Measurements from ENCODE around the gene FIBCD1.

The FIBCD1 gene

GRCh38 chr9:130938652-130939404 is at the start of gene FIBCD1:
TSS of gene FIBCD1 (minus strand) at chr9:130939247. CDS start at chr9:130938607, 640 bp downstream.
- Mint-ChIP-seq H3K4me1 (peaks cover 23% of the 10 kb centered on the region), H3K27ac (no peak within 1 kb of the TSS), H3K27me3 (peaks cover 82% of the 10 kb centered on the region), H3K9me3 (no peaks in the 10 kb centered on the region), H3K4me3 (peak within 1 kb of the TSS; percentile 69 to 78)
- peak; percentile 40 to 43 for DNase-seq
- peak; percentile 59 for ATAC-seq

- Mint-ChIP-seq H3K27me3 (no peaks in the 10 kb centered on the region), H3K4me1 (no peaks in the 10 kb centered on the region), H3K9me3 (no peaks in the 10 kb centered on the region), H3K4me3 (no peak overlapping the region), H3K27ac (no peak overlapping the region)
- DNase-seq: no peak
- no peak for ATAC-seq
Measured at GRCh38 chr9:130988400-130988747, 49.3 kb upstream of the FIBCD1 start.

- Mint-ChIP-seq H3K9me3 (no peaks in the 10 kb centered on the region), H3K27ac (peak overlapping the region in 1 of 2 donors; percentile 3), H3K4me1 (no peaks in the 10 kb centered on the region), H3K4me3 (no peak overlapping the region), H3K27me3 (no peaks in the 10 kb centered on the region)
- no peak for DNase-seq
- ATAC-seq: no peak
Measured at GRCh38 chr9:130987738-130988399, 48.8 kb upstream of the FIBCD1 start.

GRCh38 chr9:130987054-130987453 is 48.0 kb upstream of the FIBCD1 start:
- ATAC-seq (no peak), DNase-seq (no peak)
- Mint-ChIP-seq H3K4me1 (no peaks in the 10 kb centered on the region), H3K9me3 (no peaks in the 10 kb centered on the region), H3K4me3 (no peak overlapping the region), H3K27me3 (no peaks in the 10 kb centered on the region), H3K27ac (no peak overlapping the region)

- H3K27me3 Mint-ChIP-seq: no peaks in the 10 kb centered on the region
- no peaks in the 10 kb centered on the region for H3K9me3 Mint-ChIP-seq
- H3K4me3 Mint-ChIP-seq: no peak overlapping the region
- no peaks in the 10 kb centered on the region for H3K4me1 Mint-ChIP-seq
- ATAC-seq (no peak), DNase-seq (no peak)
- H3K27ac Mint-ChIP-seq: no peak overlapping the region
Measured at GRCh38 chr9:130986356-130986965, 47.4 kb upstream of the FIBCD1 start.

- no peak for ATAC-seq
- DNase-seq: no peak
- Mint-ChIP-seq H3K27ac (no peak overlapping the region), H3K9me3 (no peaks in the 10 kb centered on the region), H3K4me3 (no peak overlapping the region), H3K27me3 (peaks cover 5% of the 10 kb centered on the region), H3K4me1 (no peaks in the 10 kb centered on the region)
Measured at GRCh38 chr9:130985606-130986162, 46.6 kb upstream of the FIBCD1 start.

- Mint-ChIP-seq H3K9me3 (no peaks in the 10 kb centered on the region), H3K4me1 (no peaks in the 10 kb centered on the region), H3K27me3 (peaks cover 5% of the 10 kb centered on the region), H3K4me3 (no peak overlapping the region), H3K27ac (no peak overlapping the region)
- no peak for DNase-seq
- ATAC-seq: no peak
Measured at GRCh38 chr9:130985029-130985428, 46.0 kb upstream of the FIBCD1 start.

- Mint-ChIP-seq H3K9me3 (no peaks in the 10 kb centered on the region), H3K27me3 (peaks cover 5% of the 10 kb centered on the region), H3K4me1 (no peaks in the 10 kb centered on the region), H3K27ac (no peak overlapping the region), H3K4me3 (no peak overlapping the region)
- DNase-seq (no peak), ATAC-seq (no peak)
Measured at GRCh38 chr9:130984521-130984920, 45.5 kb upstream of the FIBCD1 start.

GRCh38 chr9:130983970-130984369 is 44.9 kb upstream of the FIBCD1 start:
- DNase-seq (no peak), ATAC-seq (no peak)
- Mint-ChIP-seq H3K4me3 (no peak overlapping the region), H3K9me3 (no peaks in the 10 kb centered on the region), H3K27me3 (peaks cover 5% of the 10 kb centered on the region), H3K4me1 (no peaks in the 10 kb centered on the region), H3K27ac (no peak overlapping the region)

GRCh38 chr9:130983359-130983670 is 44.3 kb upstream of the FIBCD1 start:
- Mint-ChIP-seq H3K4me3 (no peak overlapping the region), H3K4me1 (no peaks in the 10 kb centered on the region), H3K27me3 (peaks cover 5% of the 10 kb centered on the region), H3K9me3 (no peaks in the 10 kb centered on the region), H3K27ac (no peak overlapping the region)
- ATAC-seq: no peak
- DNase-seq: no peak

GRCh38 chr9:130982636-130983358 is 43.8 kb upstream of the FIBCD1 start:
- Mint-ChIP-seq H3K27ac (no peak overlapping the region), H3K4me3 (no peak overlapping the region), H3K4me1 (no peaks in the 10 kb centered on the region), H3K27me3 (peaks cover 5% of the 10 kb centered on the region), H3K9me3 (no peaks in the 10 kb centered on the region)
- DNase-seq (no peak), ATAC-seq (no peak)

- Mint-ChIP-seq H3K4me3 (no peak overlapping the region), H3K27ac (no peak overlapping the region), H3K9me3 (no peaks in the 10 kb centered on the region), H3K4me1 (no peaks in the 10 kb centered on the region), H3K27me3 (peaks cover 5% of the 10 kb centered on the region)
- ATAC-seq: no peak
- no peak for DNase-seq
Measured at GRCh38 chr9:130981756-130982137, 42.7 kb upstream of the FIBCD1 start.

GRCh38 chr9:130981002-130981755 is 42.1 kb upstream of the FIBCD1 start:
- Mint-ChIP-seq H3K4me3 (no peak overlapping the region), H3K27ac (peak overlapping the region in 1 of 2 donors; percentile 57), H3K4me1 (no peaks in the 10 kb centered on the region), H3K27me3 (peaks cover 5% of the 10 kb centered on the region), H3K9me3 (no peaks in the 10 kb centered on the region)
- DNase-seq (no peak), ATAC-seq (no peak)

- DNase-seq (no peak), ATAC-seq (no peak)
- Mint-ChIP-seq H3K27ac (no peak overlapping the region), H3K4me1 (no peaks in the 10 kb centered on the region), H3K4me3 (no peak overlapping the region), H3K9me3 (no peaks in the 10 kb centered on the region), H3K27me3 (peaks cover 5% of the 10 kb centered on the region)
Measured at GRCh38 chr9:130980526-130980925, 41.5 kb upstream of the FIBCD1 start.
